Brain microvascular endothelial cell (primary cell): ENCODE measurements around the gene EPGN.

Experiments used
- DNase-seq: peaks from one replicate; pipeline ENCODE4 v3.0.0-alpha.2; 2020
- H3K27ac ChIP-seq: fragments of 250-450 bp; sonication (Bioruptor Pico); 2 replicates; pipeline ENCODE4 v1.5.1; 2020; ENCODE audit warnings: mild to moderate bottlenecking, moderate library complexity
- H3K27me3 ChIP-seq: fragments of 250-450 bp; sonication (Bioruptor Pico); replicated peaks from 2 replicates; pipeline ENCODE4 v1.5.1; 2020; ENCODE audit warnings: mild to moderate bottlenecking
- H3K36me3 ChIP-seq: fragments of 250-450 bp; sonication (Bioruptor Pico); replicated peaks from 2 replicates; pipeline ENCODE4 v1.5.1; 2020; ENCODE audit warnings: mild to moderate bottlenecking
- H3K4me3 ChIP-seq: 2 replicates; pipeline ENCODE4 v1.5.1; 2011; ENCODE audit warnings: low read depth, mild to moderate bottlenecking, control low read depth, low read length, moderate library complexity
- in situ Hi-C: cut with HindIII; loops from 2 replicates; pipeline ENCODE4 v1.10.0; 2017; ENCODE audit warnings: low sequenced_read_pairs, low pct_ligation_motif_present
- TF ChIP-seq, protein P1 (sequence below): IDR thresholded peaks from 2 replicates; pipeline ENCODE4 v1.5.1; 2011; ENCODE audit warnings: low read depth, mild to moderate bottlenecking, moderate library complexity, low read length, control low read depth, inconsistent platforms; ENCODE audit errors: missing control alignments

The EPGN gene

GRCh38 chr4:74364652-74365491 lies 56.6 kb downstream of the EPGN start, which contains the start of gene EREG:
TSS of gene EREG (plus strand) at chr4:74365145. CDS start at chr4:74365309, 164 bp downstream.
- in situ Hi-C loops, result no loop called here
- peak; percentile 90 for DNase-seq
- TF ChIP-seq, protein P1, sequence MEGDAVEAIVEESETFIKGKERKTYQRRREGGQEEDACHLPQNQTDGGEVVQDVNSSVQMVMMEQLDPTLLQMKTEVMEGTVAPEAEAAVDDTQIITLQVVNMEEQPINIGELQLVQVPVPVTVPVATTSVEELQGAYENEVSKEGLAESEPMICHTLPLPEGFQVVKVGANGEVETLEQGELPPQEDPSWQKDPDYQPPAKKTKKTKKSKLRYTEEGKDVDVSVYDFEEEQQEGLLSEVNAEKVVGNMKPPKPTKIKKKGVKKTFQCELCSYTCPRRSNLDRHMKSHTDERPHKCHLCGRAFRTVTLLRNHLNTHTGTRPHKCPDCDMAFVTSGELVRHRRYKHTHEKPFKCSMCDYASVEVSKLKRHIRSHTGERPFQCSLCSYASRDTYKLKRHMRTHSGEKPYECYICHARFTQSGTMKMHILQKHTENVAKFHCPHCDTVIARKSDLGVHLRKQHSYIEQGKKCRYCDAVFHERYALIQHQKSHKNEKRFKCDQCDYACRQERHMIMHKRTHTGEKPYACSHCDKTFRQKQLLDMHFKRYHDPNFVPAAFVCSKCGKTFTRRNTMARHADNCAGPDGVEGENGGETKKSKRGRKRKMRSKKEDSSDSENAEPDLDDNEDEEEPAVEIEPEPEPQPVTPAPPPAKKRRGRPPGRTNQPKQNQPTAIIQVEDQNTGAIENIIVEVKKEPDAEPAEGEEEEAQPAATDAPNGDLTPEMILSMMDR, result peak; percentile 8
- Histone ChIP-seq H3K36me3 (no peaks in the 10 kb centered on the region), H3K4me3 (peak within 1 kb of the TSS; percentile 77), H3K27ac (peak within 1 kb of the TSS; percentile 73), H3K27me3 (no peaks in the 10 kb centered on the region)

GRCh38 chr4:74365761-74366160 lies 57.5 kb downstream of the EPGN start:
- DNase-seq, result no peak
- TF ChIP-seq, protein P1, result no peak
- in situ Hi-C loops, result no loop called here
- Histone ChIP-seq H3K27ac (no peak overlapping the region), H3K4me3 (peak overlapping the region; percentile 77), H3K27me3 (no peaks in the 10 kb centered on the region), H3K36me3 (no peaks in the 10 kb centered on the region)
